HG03135 (cell line): ENCODE results near the gene FAM120A.

Experiments used
- ATAC-seq: cut with Tn5 transposase; IDR thresholded peaks from one replicate; pipeline ENCODE4 v1.9.1; 2021; ENCODE audit warnings: mild to moderate bottlenecking, moderate library complexity; ENCODE audit not compliant: unreplicated experiment

The FAM120A gene

GRCh38 chr9:93440896-93441580 is 10.4 kb upstream of the FAM120A start:
- ATAC-seq: no peak

- no peak for ATAC-seq
These were observed 5.4 kb upstream of the FAM120A start for GRCh38 chr9:93446073-93446472.

- no peak for ATAC-seq
These were observed 3.8 kb upstream of the FAM120A start for GRCh38 chr9:93447655-93448054.

GRCh38 chr9:93451849-93452709 is 594 bp downstream of the FAM120A start:
- peak; percentile 15 for ATAC-seq

GRCh38 chr9:93452710-93453046 is 1.2 kb downstream of the FAM120A start:
- ATAC-seq: no peak

GRCh38 chr9:93453047-93453914 is 1.8 kb downstream of the FAM120A start, which contains the start of gene FAM120AOS:
TSS of gene FAM120AOS (minus strand) at chr9:93453581. CDS start at chr9:93452709, 872 bp downstream.
- peak; percentile 58 for ATAC-seq

- ATAC-seq: no peak
These were observed 4.5 kb downstream of the FAM120A start for GRCh38 chr9:93456022-93456421.

- ATAC-seq: no peak
These were observed 5.0 kb downstream of the FAM120A start for GRCh38 chr9:93456504-93456903.

- no peak for ATAC-seq
These were observed 5.5 kb downstream of the FAM120A start for GRCh38 chr9:93457006-93457405.

- no peak for ATAC-seq
These were observed 7.2 kb downstream of the FAM120A start for GRCh38 chr9:93458712-93459111.

- no peak for ATAC-seq
These were observed 8.0 kb downstream of the FAM120A start for GRCh38 chr9:93459432-93459847.

GRCh38 chr9:93460689-93461413 is 9.4 kb downstream of the FAM120A start:
- ATAC-seq: no peak

- ATAC-seq: no peak
These were observed 9.9 kb downstream of the FAM120A start for GRCh38 chr9:93461414-93461743.

- ATAC-seq: no peak
These were observed 10.3 kb downstream of the FAM120A start for GRCh38 chr9:93461821-93462220.

- no peak for ATAC-seq
These were observed 12.3 kb downstream of the FAM120A start for GRCh38 chr9:93463638-93464248.

GRCh38 chr9:93464395-93464794 is 12.9 kb downstream of the FAM120A start:
- ATAC-seq: peak; percentile 48

- no peak for ATAC-seq
These were observed 13.4 kb downstream of the FAM120A start for GRCh38 chr9:93464876-93465275.

- ATAC-seq: no peak
These were observed 14.4 kb downstream of the FAM120A start for GRCh38 chr9:93465855-93466254.

- no peak for ATAC-seq
These were observed 15.1 kb downstream of the FAM120A start for GRCh38 chr9:93466416-93467061.

- ATAC-seq: no peak
These were observed 15.6 kb downstream of the FAM120A start for GRCh38 chr9:93467062-93467416.
